DMS153 treated with DMSO at 0.1 percent for 48 hours (cell line): ENCODE measurements around the gene FIS1.
A peak's percentile ranks its signal among the peaks of the same experiment; 100 is the strongest.
"Not testable (repeated sequence)": the region's sequence is repeated elsewhere in the genome, so short reads cannot be mapped to it uniquely, and the experiment has no call there.

Source experiments
- DNase-seq: peaks from one replicate; lab custom pipeline; 2025; ENCODE audit not compliant: unreplicated experiment; lab: John Stamatoyannopoulos, UW

Gene FIS1

GRCh38 chr7:101244375-101245146, at the start of gene FIS1:
Gene FIS1, minus strand, starts transcription at chr7:101245081. Its CDS starts 77 bp downstream, at chr7:101245004.
- DNase-seq, result peak; percentile 90

- DNase-seq, result no peak
Measured at GRCh38 chr7:101294039-101294831, 49.4 kb upstream of the FIS1 start.

GRCh38 chr7:101293069-101294021, 48.5 kb upstream of the FIS1 start:
- not testable (repeated sequence) for DNase-seq

GRCh38 chr7:101292566-101292965, 47.7 kb upstream of the FIS1 start:
- not testable (repeated sequence) for DNase-seq

GRCh38 chr7:101290186-101291037, 45.5 kb upstream of the FIS1 start:
- DNase-seq, result peak; percentile 13

GRCh38 chr7:101289687-101290086, 44.8 kb upstream of the FIS1 start:
- DNase-seq, result not testable (repeated sequence)

- no peak for DNase-seq
Measured at GRCh38 chr7:101288439-101288838, 43.6 kb upstream of the FIS1 start.

GRCh38 chr7:101287032-101287431, 42.2 kb upstream of the FIS1 start:
- DNase-seq, result no peak

- not testable (repeated sequence) for DNase-seq
Measured at GRCh38 chr7:101285880-101286279, 41.0 kb upstream of the FIS1 start.

- DNase-seq, result no peak
Measured at GRCh38 chr7:101285171-101285570, 40.3 kb upstream of the FIS1 start.

- DNase-seq, result not testable (repeated sequence)
Measured at GRCh38 chr7:101280912-101281311, 36.0 kb upstream of the FIS1 start.

GRCh38 chr7:101278461-101279292, 33.8 kb upstream of the FIS1 start:
- DNase-seq, result no peak

GRCh38 chr7:101277155-101277554, 32.3 kb upstream of the FIS1 start:
- no peak for DNase-seq

GRCh38 chr7:101273206-101273605, 28.3 kb upstream of the FIS1 start:
- no peak for DNase-seq

GRCh38 chr7:101271021-101271420, 26.1 kb upstream of the FIS1 start:
- DNase-seq, result no peak

- no peak for DNase-seq
Measured at GRCh38 chr7:101269664-101270063, 24.8 kb upstream of the FIS1 start.

GRCh38 chr7:101265622-101266516, 21.0 kb upstream of the FIS1 start:
- no peak for DNase-seq

GRCh38 chr7:101264102-101264706, 19.3 kb upstream of the FIS1 start:
- not testable (repeated sequence) for DNase-seq
